ENCODE data around the gene DEFB123. TPM values are rescaled to one million over a fixed set of nuclear protein-coding genes. Genes with fewer than 3 reads are reported as not detected.

The DEFB123 gene
- total RNA-seq, 1 donor from 2014 or later: not detected

- DNase-seq: no peak
Measured at GRCh38 chr20:31474097-31474436, 33.6 kb downstream of the DEFB123 start.

GRCh38 chr20:31474758-31475427, 34.5 kb downstream of the DEFB123 start, which contains the start of the genes DEFB124 and REM1:
DEFB124 (minus strand) TSS chr20:31475127; CDS start chr20:31473013, 2,114 bp downstream.
REM1 (plus strand) TSS chr20:31475288; CDS start chr20:31476446, 1,158 bp downstream.
- DNase-seq: no peak

DNA sequence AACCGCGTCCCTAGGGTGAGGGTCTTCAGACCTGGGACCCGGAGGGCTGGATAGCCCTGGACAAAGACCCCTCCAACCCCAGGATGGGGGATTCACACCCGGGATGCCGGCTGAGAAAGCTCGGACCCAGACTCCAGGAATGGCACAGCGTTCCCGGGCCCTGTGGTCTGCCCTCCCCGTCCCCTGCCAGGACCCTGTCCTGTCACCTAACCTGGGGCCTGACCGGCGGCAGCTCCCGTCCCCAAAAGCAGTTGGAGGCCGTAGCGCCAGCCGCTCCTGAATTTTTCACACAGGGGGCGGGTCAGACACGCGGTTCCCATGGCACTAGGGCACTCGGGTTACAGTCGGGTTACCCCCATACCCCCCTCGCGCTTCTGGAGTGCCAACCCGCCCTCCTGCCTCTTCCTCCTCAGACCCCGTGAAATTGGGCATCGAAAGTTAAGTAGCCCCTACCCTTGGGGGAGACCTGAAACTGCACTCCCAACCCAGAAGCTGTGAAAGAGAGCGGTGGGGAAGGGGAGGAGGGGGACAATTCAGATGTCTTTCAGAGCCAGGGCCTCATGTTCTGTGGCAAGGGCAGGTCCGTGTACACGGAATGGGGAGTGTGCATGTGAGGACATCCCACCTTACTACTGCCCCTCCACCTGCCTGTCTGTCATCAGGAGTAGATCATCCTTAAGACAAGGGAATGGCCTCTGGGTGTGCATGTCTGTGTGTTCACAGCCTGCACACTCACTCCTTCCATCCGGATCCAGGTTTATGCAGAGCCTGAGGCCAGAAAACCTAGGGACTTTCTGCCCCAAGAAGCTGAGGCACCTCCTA, 35.3 kb downstream of the DEFB123 start:
- DNase-seq: no peak

GRCh38 chr20:31476294-31476585, 35.8 kb downstream of the DEFB123 start:
- DNase-seq: no peak

- DNase-seq: peak; percentile 54
Measured at GRCh38 chr20:31476643-31477215, 36.3 kb downstream of the DEFB123 start.

- peak; percentile 52 for DNase-seq
Measured at GRCh38 chr20:31484001-31484400, 43.6 kb downstream of the DEFB123 start.

GRCh38 chr20:31485450-31486339, 45.3 kb downstream of the DEFB123 start:
- DNase-seq: peak; percentile 70

DNA sequence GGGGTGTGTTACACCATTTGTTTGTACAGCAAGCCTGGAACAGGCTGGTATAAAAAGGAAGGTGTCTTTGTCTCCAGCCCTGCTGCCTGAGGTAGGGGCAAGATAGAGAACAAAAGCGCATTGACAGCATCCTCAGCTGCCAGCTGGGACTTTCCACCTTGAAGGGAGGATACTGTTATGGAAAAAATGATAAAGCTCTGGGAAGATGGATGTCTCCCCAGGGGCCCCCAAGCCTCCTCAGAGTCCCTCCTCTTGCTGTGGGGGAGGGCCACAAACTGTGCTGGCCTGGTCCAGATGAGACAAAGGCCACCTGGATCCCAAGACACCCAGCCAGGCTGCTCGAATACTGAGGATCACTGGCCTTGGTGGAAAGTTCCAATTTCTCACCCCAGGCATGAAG, 47.7 kb downstream of the DEFB123 start:
- DNase-seq: no peak

DNA sequence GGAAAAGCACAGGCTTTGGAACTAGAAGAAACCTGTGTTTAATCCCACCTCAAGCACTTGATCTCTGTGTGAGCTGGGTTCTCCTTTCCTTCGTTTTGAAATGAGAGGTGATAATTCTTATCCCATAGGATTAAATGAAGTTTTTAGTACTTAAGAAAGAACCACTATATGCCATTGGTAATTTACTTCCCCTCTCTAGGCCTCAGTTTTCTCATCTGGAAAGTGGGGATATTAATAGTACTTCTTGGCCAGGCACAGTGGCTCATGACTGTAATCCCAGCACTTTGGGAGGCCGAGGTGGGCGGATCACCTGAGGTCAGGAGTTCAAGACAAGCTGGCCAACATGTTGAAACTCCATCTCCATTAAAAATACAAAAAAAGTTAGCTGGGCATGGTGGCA, 48.7 kb downstream of the DEFB123 start:
- DNase-seq: no peak

- no peak for DNase-seq
Measured at GRCh38 chr20:31490752-31491151, 50.3 kb downstream of the DEFB123 start.

DNA sequence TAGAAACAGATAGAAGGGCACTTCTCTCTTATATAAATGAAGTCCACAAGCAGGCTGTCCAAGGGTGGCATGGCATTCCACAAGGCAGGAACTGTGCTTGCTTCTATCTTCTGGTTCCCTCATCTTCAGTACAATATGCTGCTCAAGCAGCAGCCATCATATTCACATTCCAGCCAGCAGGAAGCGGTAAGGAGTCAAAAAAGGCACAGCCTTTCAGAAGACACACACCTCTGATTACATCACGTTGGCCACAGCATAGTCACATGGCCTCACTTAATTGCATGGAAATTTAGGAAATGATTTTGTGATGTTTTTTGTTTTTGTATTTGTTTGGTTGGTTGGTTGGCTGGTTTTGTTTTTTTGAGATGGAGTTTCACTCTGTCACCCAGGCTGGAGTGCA, 53.7 kb downstream of the DEFB123 start:
- peak; percentile 36 for DNase-seq

GRCh38 chr20:31496761-31497295, 56.4 kb downstream of the DEFB123 start:
- DNase-seq: no peak

DNA sequence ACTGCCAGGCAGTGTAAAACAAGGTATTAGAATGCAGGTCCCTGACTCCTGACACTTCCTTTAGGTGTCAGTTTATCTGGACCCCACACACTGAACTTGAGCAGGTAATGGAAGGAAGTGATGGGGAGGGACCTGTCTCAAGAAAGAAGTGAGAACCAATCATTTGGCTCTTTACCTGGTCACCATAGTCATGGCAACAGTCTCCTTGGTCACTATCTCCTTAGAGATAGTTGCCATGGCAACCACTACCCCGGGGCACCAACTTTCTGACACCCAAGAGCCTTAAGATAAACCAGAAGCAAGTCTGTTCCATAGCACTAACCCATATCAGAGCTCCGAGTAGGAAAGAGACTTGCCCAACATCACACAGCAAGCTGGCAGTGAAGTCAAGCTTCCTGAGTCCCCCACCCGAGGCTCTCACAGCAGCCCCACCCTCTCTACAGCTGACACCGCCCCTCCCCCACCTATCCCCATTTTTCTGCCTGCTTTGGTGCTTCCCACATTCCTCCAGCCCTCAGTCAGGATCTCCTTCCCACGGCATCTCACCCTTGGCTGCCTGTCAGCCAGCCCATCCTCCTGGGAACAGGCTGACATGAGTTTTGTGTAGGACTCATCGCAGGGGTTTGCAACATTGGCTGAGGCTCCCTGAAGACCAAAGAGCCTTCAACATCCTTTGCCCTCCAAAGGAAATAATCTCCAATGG, 57.6 kb downstream of the DEFB123 start:
- no peak for DNase-seq

Other genes starting within 250 kb of the DEFB123 start
- not detected in 2 replicates for gene DEFB115, start 183.0 kb upstream of the DEFB123 start, total RNA-seq
- gene DEFB116, start 132.0 kb upstream of the DEFB123 start, total RNA-seq: not detected in 2 replicates
- gene DEFB118, start 72.0 kb upstream of the DEFB123 start, total RNA-seq: not detected in 2 replicates
- not detected in 2 replicates for gene DEFB119, start 50.0 kb upstream of the DEFB123 start, total RNA-seq
- not detected in 2 replicates for gene DEFB121, start 34.4 kb upstream of the DEFB123 start, total RNA-seq
- gene DEFB124, start 34.5 kb downstream of the DEFB123 start, total RNA-seq: not detected in 2 replicates
- not detected in 2 replicates for gene REM1, start 34.7 kb downstream of the DEFB123 start, total RNA-seq
- 44.9 and 74.1 TPM in 2 replicates for gene HM13, start 73.8 kb downstream of the DEFB123 start, total RNA-seq
- gene ID1, start 164.7 kb downstream of the DEFB123 start, total RNA-seq: 768 and 1,287 TPM in 2 replicates
- gene COX4I2, start 197.3 kb downstream of the DEFB123 start, total RNA-seq: not detected in 2 replicates

Measured in dermis blood vessel endothelial cell (primary cell).